Transverse colon (tissue), 4 donors: ENCODE measurements around the gene CT45A3. TPM values are rescaled to one million over a fixed set of nuclear protein-coding genes. Genes with fewer than 3 reads are reported as not detected.
A peak's percentile ranks its signal among the peaks of the same experiment; 100 is the strongest.
"Not testable (repeated sequence)": the region's sequence is repeated elsewhere in the genome, so short reads cannot be mapped to it uniquely, and the experiment has no call there.

Source experiments
- DNase-seq: peaks from one replicate; pipeline ENCODE4 v3.0.0-alpha.2; 2019
- H3K27ac ChIP-seq, 4 donors: fragments of 200-600 bp; sonication (generic); 2 replicates each; pipeline ENCODE4 v1.5.1; 2016 to 2018; ENCODE audit warnings: inconsistent platforms in 4 of 4
- H3K27me3 ChIP-seq: fragments of 200-600 bp; sonication (generic); 2 replicates; pipeline ENCODE4 v1.5.1; 2017; ENCODE audit warnings: inconsistent platforms
- H3K36me3 ChIP-seq, 4 donors: fragments of 200-600 bp; sonication (generic); 2 replicates each; pipeline ENCODE4 v1.5.1; 2017 to 2019; ENCODE audit warnings: inconsistent platforms in 4 of 4
- H3K4me1 ChIP-seq, 4 donors: fragments of 200-600 bp; sonication (generic); 2 replicates each; pipeline ENCODE4 v1.5.1; 2017 to 2020; ENCODE audit warnings: inconsistent platforms in 4 of 4
- H3K4me3 ChIP-seq, 4 donors: fragments of 200-600 bp; sonication (generic); 1 replicate in 1 of 4; 2 replicates in 3 of 4; pipeline versions ENCODE4 v1.5.1 to v1.6.1; 2017 to 2019; ENCODE audit warnings: inconsistent platforms in 4 of 4
- H3K9me3 ChIP-seq, 2 donors: fragments of 200-600 bp; sonication (generic); 2 replicates each; pipeline ENCODE4 v1.5.1; 2017 to 2019; ENCODE audit warnings: inconsistent platforms in 2 of 2
- EP300 ChIP-seq: sonication (generic); formaldehyde crosslinking; IDR thresholded peaks from one replicate; pipeline ENCODE4 v1.6.1; 2017; ENCODE audit warnings: antibody characterized with exemption, low read depth
- POLR2A ChIP-seq: fragments of 450-650 bp; IDR thresholded peaks from one replicate; pipeline ENCODE4 v1.6.1; 2016; ENCODE audit warnings: antibody characterized with exemption, mild to moderate bottlenecking, moderate library complexity
- POLR2AphosphoS5 ChIP-seq, 3 donors: sonication (generic); formaldehyde crosslinking; IDR thresholded peaks; one replicate each; pipeline ENCODE4 v1.6.1; 2016; ENCODE audit warnings: antibody characterized with exemption in 3 of 3
- WGBS, 2 donors: methylation state at CpG; one replicate each; pipeline ENCODE4 v1.1.5; 2018; ENCODE audit warnings: low coverage in 1 of 2; 5-methylcytosine and 5-hydroxymethylcytosine counted together
- in situ Hi-C, 4 donors: fragments of 200-750 bp; cut with MboI; loops; one replicate each; pipeline versions ENCODE4 v1.15.0 to v1.15.1; 2017; ENCODE audit warnings: low sequenced_read_pairs in 3 of 4, low pct_ligation_motif_present in 1 of 4, low pct_unique_long_range_greater_than_20kb in 1 of 4
- intact Hi-C: fragments of 100-400 bp; cut with DNase I; formaldehyde crosslinking; loops from one replicate; pipeline ENCODE4 v1.15.1; 2023; ENCODE audit warnings: low total_unique reads
- total RNA-seq, 4 donors: library from RNA; depleted of rRNA; stranded (reverse); fragments of >200 nt; gene quantifications; one replicate each; pipeline ENCODE4 v1.1.0, GENCODE V29; 2016
- TF ChIP-seq, protein P1 (sequence below), 5 experiments: fragments of 200-600 bp in 3 of 5; fragments of 450-650 bp in 2 of 5; sonication (generic) in 3 of 5; IDR thresholded peaks; 1 replicate in 2 of 5; 2 replicates in 3 of 5; pipeline ENCODE4 v1.5.1; 2016 to 2017; ENCODE audit warnings: antibody characterized with exemption in 5 of 5, inconsistent platforms in 3 of 5, mild to moderate bottlenecking in 2 of 5, moderate library complexity in 1 of 5

Gene CT45A3, protein sequence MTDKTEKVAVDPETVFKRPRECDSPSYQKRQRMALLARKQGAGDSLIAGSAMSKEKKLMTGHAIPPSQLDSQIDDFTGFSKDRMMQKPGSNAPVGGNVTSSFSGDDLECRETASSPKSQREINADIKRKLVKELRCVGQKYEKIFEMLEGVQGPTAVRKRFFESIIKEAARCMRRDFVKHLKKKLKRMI
- total RNA-seq = not detected

DNA sequence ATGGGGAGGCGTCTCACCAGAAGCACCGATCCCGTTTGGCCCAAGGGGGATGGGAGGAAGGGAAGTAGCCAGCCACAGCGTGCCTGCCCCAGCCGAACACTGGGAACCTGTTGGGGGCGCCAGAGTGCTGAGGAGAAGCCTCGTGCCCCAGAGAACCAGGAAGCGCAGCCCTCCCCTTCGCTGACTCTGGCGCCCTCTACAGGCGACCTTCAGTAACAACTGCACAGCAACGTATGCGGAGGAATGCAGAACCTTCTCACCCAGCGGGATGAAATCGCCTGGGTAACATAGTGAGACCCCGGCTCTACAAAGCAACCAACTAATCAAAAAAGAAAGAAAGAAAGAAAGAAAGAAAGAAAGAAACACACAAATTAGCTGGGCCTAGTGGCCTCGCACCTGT is at the start of gene CT45A3:
Gene CT45A3, minus strand, starts transcription at position 101 of the 400 bp plus-strand sequence. CDS start 3,747 bp downstream, outside the sequence.
- in situ Hi-C loops, H3K36me3 ChIP-seq, H3K9me3 ChIP-seq, DNase-seq, intact Hi-C loops, H3K27me3 ChIP-seq, H3K4me3 ChIP-seq, H3K4me1 ChIP-seq, H3K27ac ChIP-seq: not testable (repeated sequence)
- whole genome bisulfite sequencing, 2 donors = no CpG with 5 or more reads among the region's 17 CpGs

DNA sequence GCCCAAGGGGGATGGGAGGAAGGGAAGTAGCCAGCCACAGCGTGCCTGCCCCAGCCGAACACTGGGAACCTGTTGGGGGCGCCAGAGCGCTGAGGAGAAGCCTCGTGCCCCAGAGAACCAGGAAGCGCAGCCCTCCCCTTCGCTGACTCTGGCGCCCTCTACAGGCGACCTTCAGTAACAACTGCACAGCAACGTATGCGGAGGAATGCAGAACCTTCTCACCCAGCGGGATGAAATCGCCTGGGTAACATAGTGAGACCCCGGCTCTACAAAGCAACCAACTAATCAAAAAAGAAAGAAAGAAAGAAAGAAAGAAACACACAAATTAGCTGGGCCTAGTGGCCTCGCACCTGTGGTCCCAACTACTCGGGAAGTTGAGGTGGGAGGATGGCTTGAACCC is 34.7 kb upstream of the CT45A3 start, which contains the start of gene CT45A6:
Gene CT45A6, minus strand, starts transcription at position 101 of the 400 bp plus-strand sequence. CDS start 3,794 bp downstream, outside the sequence.
- H3K27me3 ChIP-seq, DNase-seq, H3K4me1 ChIP-seq, H3K27ac ChIP-seq, intact Hi-C loops, H3K9me3 ChIP-seq, H3K4me3 ChIP-seq, H3K36me3 ChIP-seq, in situ Hi-C loops: not testable (repeated sequence)
- no CpG with 5 or more reads among the region's 16 CpGs for WGBS, 2 donors

DNA sequence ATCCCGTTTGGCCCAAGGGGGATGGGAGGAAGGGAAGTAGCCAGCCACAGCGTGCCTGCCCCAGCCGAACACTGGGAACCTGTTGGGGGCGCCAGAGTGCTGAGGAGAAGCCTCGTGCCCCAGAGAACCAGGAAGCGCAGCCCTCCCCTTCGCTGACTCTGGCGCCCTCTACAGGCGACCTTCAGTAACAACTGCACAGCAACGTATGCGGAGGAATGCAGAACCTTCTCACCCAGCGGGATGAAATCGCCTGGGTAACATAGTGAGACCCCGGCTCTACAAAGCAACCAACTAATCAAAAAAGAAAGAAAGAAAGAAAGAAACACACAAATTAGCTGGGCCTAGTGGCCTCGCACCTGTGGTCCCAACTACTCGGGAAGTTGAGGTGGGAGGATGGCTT is 17.4 kb upstream of the CT45A3 start, which contains the start of gene CT45A5:
Gene CT45A5, minus strand, starts transcription at position 101 of the 400 bp plus-strand sequence. CDS start 3,774 bp downstream, outside the sequence.
- in situ Hi-C loops, DNase-seq, H3K27ac ChIP-seq, H3K4me1 ChIP-seq, H3K36me3 ChIP-seq, H3K4me3 ChIP-seq, H3K27me3 ChIP-seq, intact Hi-C loops, H3K9me3 ChIP-seq: not testable (repeated sequence)
- no CpG with 5 or more reads among the region's 16 CpGs for WGBS, 2 donors

DNA sequence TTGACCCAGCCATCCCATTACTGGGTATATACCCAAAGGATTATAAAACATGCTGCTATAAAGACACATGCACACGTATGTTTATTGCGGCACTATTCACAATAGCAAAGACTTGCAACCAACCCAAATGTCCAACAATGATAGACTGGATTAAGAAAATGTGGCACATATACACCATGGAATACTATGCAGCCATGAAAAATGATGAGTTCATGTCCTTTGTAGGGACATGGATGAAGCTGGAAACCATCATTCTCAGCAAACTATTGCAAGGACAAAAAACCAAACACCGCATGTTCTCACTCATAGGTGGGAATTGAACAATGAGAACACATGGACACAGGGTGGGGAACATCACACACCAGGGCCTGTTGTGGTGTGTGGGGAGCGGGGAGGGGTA is 23.3 kb downstream of the CT45A3 start:
- H3K27me3 ChIP-seq, H3K4me3 ChIP-seq, intact Hi-C loops: not testable (repeated sequence)

DNA sequence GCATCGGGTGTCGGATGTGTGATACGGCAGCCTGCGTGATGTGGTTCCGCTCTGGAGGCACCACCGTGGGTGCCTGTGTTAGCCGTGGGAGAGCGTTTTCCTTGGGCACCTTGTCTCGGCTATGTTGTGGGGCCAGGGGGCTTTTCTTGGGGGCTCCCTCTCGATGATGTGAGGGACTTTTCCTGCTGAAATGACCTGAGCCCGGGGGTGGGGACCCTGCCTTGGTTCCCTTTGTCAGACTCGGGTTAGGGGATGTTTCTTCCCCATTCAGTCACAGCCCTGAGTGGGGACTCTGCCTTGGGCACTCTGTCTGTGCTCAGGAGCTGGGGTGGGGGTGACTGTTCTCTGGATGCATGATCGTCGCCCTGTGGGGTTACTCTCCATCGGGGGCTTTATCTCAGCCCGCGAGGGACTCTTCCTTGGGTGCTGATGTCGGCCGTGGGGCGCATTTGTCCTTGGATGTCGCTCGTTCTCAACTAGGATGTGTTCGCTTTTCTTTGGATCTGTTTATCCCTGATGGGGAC is 26.7 kb downstream of the CT45A3 start:
- TF ChIP-seq, protein P1, sequence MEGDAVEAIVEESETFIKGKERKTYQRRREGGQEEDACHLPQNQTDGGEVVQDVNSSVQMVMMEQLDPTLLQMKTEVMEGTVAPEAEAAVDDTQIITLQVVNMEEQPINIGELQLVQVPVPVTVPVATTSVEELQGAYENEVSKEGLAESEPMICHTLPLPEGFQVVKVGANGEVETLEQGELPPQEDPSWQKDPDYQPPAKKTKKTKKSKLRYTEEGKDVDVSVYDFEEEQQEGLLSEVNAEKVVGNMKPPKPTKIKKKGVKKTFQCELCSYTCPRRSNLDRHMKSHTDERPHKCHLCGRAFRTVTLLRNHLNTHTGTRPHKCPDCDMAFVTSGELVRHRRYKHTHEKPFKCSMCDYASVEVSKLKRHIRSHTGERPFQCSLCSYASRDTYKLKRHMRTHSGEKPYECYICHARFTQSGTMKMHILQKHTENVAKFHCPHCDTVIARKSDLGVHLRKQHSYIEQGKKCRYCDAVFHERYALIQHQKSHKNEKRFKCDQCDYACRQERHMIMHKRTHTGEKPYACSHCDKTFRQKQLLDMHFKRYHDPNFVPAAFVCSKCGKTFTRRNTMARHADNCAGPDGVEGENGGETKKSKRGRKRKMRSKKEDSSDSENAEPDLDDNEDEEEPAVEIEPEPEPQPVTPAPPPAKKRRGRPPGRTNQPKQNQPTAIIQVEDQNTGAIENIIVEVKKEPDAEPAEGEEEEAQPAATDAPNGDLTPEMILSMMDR (IDR thresholded peaks at IDR 0.05) = no peak
- no peak for TF ChIP-seq EP300
- TF ChIP-seq POLR2A = no peak
- no peak for TF ChIP-seq POLR2AphosphoS5 (IDR thresholded peaks at IDR 0.05)
- intact Hi-C loops (no loop called here), in situ Hi-C loops (no loop called here)
- H3K27me3 ChIP-seq = no peaks in the 10 kb centered on the region
- no peaks in the 10 kb centered on the region for H3K36me3 ChIP-seq
- H3K4me3 ChIP-seq = no peak overlapping the region
- no peaks in the 10 kb centered on the region for H3K9me3 ChIP-seq
- DNase-seq = no peak
- 91% methylated on average over 23 of the region's 23 CpGs; no CpG with 5 or more reads in 1 of the 2 donors for WGBS, 2 donors
- H3K4me1 ChIP-seq = no peaks in the 10 kb centered on the region
- H3K27ac ChIP-seq = no peak overlapping the region

More for the DNA sequence above, 23.3 kb downstream of the CT45A3 start:
- H3K9me3 ChIP-seq, DNase-seq, H3K36me3 ChIP-seq, H3K27ac ChIP-seq, H3K4me1 ChIP-seq, in situ Hi-C loops: not testable (repeated sequence)
- 89% methylated on average over 4 of the region's 4 CpGs; no CpG with 5 or more reads in 1 of the 2 donors for WGBS, 2 donors

DNA sequence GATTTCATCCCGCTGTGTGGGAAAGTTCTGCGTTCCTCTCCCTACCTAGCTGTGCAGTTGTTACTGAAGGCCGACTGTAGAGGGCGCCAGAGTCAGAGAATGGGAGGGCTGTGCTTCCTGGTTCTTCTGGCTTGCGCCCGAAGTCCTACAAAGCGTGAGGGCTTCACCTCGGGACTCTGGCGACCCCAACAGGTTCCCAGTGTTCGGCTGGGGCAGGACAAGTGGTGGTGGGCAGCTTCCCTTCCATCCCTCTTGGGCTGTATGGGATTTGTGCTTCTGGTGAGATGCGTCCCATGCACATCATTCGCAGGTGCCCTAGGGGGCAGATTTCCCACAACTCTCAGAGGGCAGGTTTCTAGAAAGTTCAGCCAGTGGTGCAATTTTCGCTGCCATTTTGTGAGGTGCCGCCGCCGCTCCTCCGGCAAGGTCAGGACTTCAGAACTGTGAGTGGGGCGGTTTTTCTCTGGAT is 27.3 kb downstream of the CT45A3 start:
- no peaks in the 10 kb centered on the region for H3K4me1 ChIP-seq
- intact Hi-C loops = no loop called here
- in situ Hi-C loops = no loop called here
- H3K27me3 ChIP-seq = no peaks in the 10 kb centered on the region
- H3K36me3 ChIP-seq = no peaks in the 10 kb centered on the region
- DNase-seq = peak; percentile 26
- TF ChIP-seq, protein P1 (IDR thresholded peaks at IDR 0.05) = peak in 1 of 5 experiments; percentile 21
- no peak for TF ChIP-seq POLR2A
- H3K4me3 ChIP-seq = no peak overlapping the region
- WGBS, 2 donors = 71% methylated on average over 12 of the region's 18 CpGs; no CpG with 5 or more reads in 1 of the 2 donors
- no peak overlapping the region for H3K27ac ChIP-seq
- no peaks in the 10 kb centered on the region for H3K9me3 ChIP-seq
